H9 (cell line): ENCODE results near the gene KRTAP10-6. TPM values are rescaled to one million over a fixed set of nuclear protein-coding genes. Genes with fewer than 3 reads are reported as not detected.
"Not testable (repeated sequence)": the region's sequence is repeated elsewhere in the genome, so short reads cannot be mapped to it uniquely, and the experiment has no call there.

Experiments used
- DNase-seq: peaks from one replicate; pipeline ENCODE4 v3.0.0-alpha.2; 2017
- H2AFZ ChIP-seq: one replicate; pipeline ENCODE4 v1.6.1; 2013; ENCODE audit warnings: mild to moderate bottlenecking, low read length, control low read depth, moderate library complexity
- H2AK5ac ChIP-seq: 2 replicates; pipeline ENCODE4 v1.6.1; 2013; ENCODE audit warnings: low read length, control low read depth, mixed read lengths; ENCODE audit not compliant: insufficient read length
- H2BK120ac ChIP-seq: one replicate; pipeline ENCODE4 v1.6.1; 2013; ENCODE audit warnings: low read depth, mild to moderate bottlenecking, low read length, control low read depth, inconsistent platforms; ENCODE audit not compliant: poor library complexity, severe bottlenecking
- H2BK12ac ChIP-seq: 2 replicates; pipeline ENCODE4 v1.6.1; 2013; ENCODE audit warnings: low read length, control low read depth, mixed read lengths, low read depth; ENCODE audit not compliant: insufficient read length
- H2BK15ac ChIP-seq: 2 replicates; pipeline ENCODE4 v1.6.1; 2013; ENCODE audit warnings: low read depth, low read length, control low read depth
- H2BK20ac ChIP-seq: one replicate; pipeline ENCODE4 v1.6.1; 2013; ENCODE audit warnings: low read depth, mild to moderate bottlenecking, low read length, control low read depth, inconsistent platforms; ENCODE audit not compliant: poor library complexity, severe bottlenecking
- H2BK5ac ChIP-seq: 2 replicates; pipeline ENCODE4 v1.6.1; 2013; ENCODE audit warnings: low read length, control low read depth, mixed read lengths; ENCODE audit not compliant: insufficient read length
- H3K14ac ChIP-seq: 2 replicates; pipeline ENCODE4 v1.6.1; 2013; ENCODE audit warnings: low read length, control low read depth; ENCODE audit not compliant: insufficient read depth
- H3K18ac ChIP-seq: 2 replicates; pipeline ENCODE4 v1.6.1; 2013; ENCODE audit warnings: low read depth, mild to moderate bottlenecking, mixed read lengths, low read length, control low read depth; ENCODE audit not compliant: insufficient read length
- H3K23ac ChIP-seq: 2 replicates; pipeline ENCODE4 v1.6.1; 2013; ENCODE audit warnings: low read length, control low read depth, mixed read lengths, low read depth; ENCODE audit not compliant: insufficient read length
- H3K23me2 ChIP-seq: 2 replicates; pipeline ENCODE4 v1.6.1; 2013; ENCODE audit warnings: low read depth, mild to moderate bottlenecking, mixed read lengths, low read length, control low read depth; ENCODE audit not compliant: insufficient read length, poor library complexity, severe bottlenecking
- H3K27ac ChIP-seq: 2 replicates; pipeline ENCODE4 v1.5.1; 2013; ENCODE audit warnings: low read length, control low read depth, mixed read lengths, low read depth; ENCODE audit not compliant: insufficient read length
- H3K27me3 ChIP-seq: 2 replicates; pipeline ENCODE4 v1.6.1; 2013; ENCODE audit warnings: low read length, control low read depth, inconsistent platforms; ENCODE audit not compliant: insufficient read depth
- H3K4ac ChIP-seq: 2 replicates; pipeline ENCODE4 v1.6.1; 2013; ENCODE audit warnings: low read depth, mild to moderate bottlenecking, control low read depth, inconsistent platforms, low read length, moderate library complexity
- H3K4me1 ChIP-seq: 2 replicates; pipeline ENCODE4 v1.6.1; 2013; ENCODE audit warnings: low read length, control low read depth, inconsistent platforms; ENCODE audit not compliant: insufficient read depth
- H3K4me2 ChIP-seq: 2 replicates; pipeline ENCODE4 v1.6.1; 2013; ENCODE audit warnings: low read length, control low read depth, mixed read lengths; ENCODE audit not compliant: insufficient read length, insufficient read depth
- H3K56ac ChIP-seq: 2 replicates; pipeline ENCODE4 v1.6.1; 2013; ENCODE audit warnings: low read depth, mild to moderate bottlenecking, mixed read lengths, low read length, control low read depth; ENCODE audit not compliant: insufficient read length
- H3K79me1 ChIP-seq: 2 replicates; pipeline ENCODE4 v1.6.1; 2013; ENCODE audit warnings: low read depth, mild to moderate bottlenecking, moderate library complexity, low read length, control low read depth, inconsistent platforms; ENCODE audit not compliant: insufficient read depth, poor library complexity, severe bottlenecking
- H3K79me2 ChIP-seq: 2 replicates; pipeline ENCODE4 v1.6.1; 2013; ENCODE audit warnings: low read length, control low read depth, inconsistent platforms; ENCODE audit not compliant: insufficient read depth
- H3K9ac ChIP-seq: 2 replicates; pipeline ENCODE4 v1.6.1; 2013; ENCODE audit warnings: low read length, control low read depth, mixed read lengths; ENCODE audit not compliant: insufficient read length; ENCODE audit errors: extremely low read depth
- H3K9me3 ChIP-seq: one replicate; pipeline ENCODE4 v1.6.1; 2013; ENCODE audit warnings: low read depth, low read length, inconsistent platforms; ENCODE audit not compliant: control insufficient read depth
- H3T11ph ChIP-seq: one replicate; pipeline ENCODE4 v1.6.1; 2013; ENCODE audit warnings: mild to moderate bottlenecking, low read length, control low read depth, inconsistent platforms
- H4K20me1 ChIP-seq: one replicate; pipeline ENCODE4 v1.6.1; 2013; ENCODE audit not compliant: control insufficient read depth, insufficient read length, insufficient read depth
- H4K5ac ChIP-seq: 2 replicates; pipeline ENCODE4 v1.6.1; 2013; ENCODE audit warnings: low read depth, mild to moderate bottlenecking, mixed read lengths, low read length, control low read depth; ENCODE audit not compliant: insufficient read length
- H4K8ac ChIP-seq: replicated peaks from 2 replicates; pipeline ENCODE4 v1.6.1; 2013; ENCODE audit warnings: low read length, control low read depth, mixed read lengths, low read depth; ENCODE audit not compliant: insufficient read length
- H4K91ac ChIP-seq: 2 replicates; pipeline ENCODE4 v1.6.1; 2013; ENCODE audit warnings: low read depth, mild to moderate bottlenecking, moderate library complexity, mixed read lengths, low read length, control low read depth; ENCODE audit not compliant: insufficient read length
- H3K27ac Mint-ChIP-seq, 3 experiments: 2 replicates in 2 of 3; 3 replicates in 1 of 3; pipeline ENCODE4 v1.8.0; 2020 to 2021; ENCODE audit warnings: mixed read lengths in 3 of 3, mild to moderate bottlenecking in 1 of 3, moderate library complexity in 1 of 3
- H3K27me3 Mint-ChIP-seq: 2 replicates; pipeline ENCODE4 v1.8.0; 2021; ENCODE audit warnings: low read depth, mild to moderate bottlenecking, moderate library complexity, mixed read lengths
- H3K36me3 Mint-ChIP-seq, 3 experiments: 2 replicates in 2 of 3; 3 replicates in 1 of 3; pipeline ENCODE4 v1.8.0; 2020 to 2021; ENCODE audit warnings: low read depth in 3 of 3, mixed read lengths in 3 of 3; ENCODE audit not compliant: insufficient read depth in 1 of 3
- H3K4me1 Mint-ChIP-seq, 2 experiments: 2 replicates each; pipeline ENCODE4 v1.8.0; 2020; ENCODE audit warnings: mixed read lengths in 2 of 2
- H3K4me3 Mint-ChIP-seq, 2 experiments: 2 replicates in 1 of 2; 3 replicates in 1 of 2; pipeline ENCODE4 v1.8.0; 2020 to 2021; ENCODE audit warnings: mild to moderate bottlenecking in 2 of 2, mixed read lengths in 2 of 2, moderate library complexity in 1 of 2
- H3K9me3 Mint-ChIP-seq, 2 experiments: 2 replicates in 1 of 2; 3 replicates in 1 of 2; pipeline ENCODE4 v1.8.0; 2020; ENCODE audit warnings: mild to moderate bottlenecking in 2 of 2, mixed read lengths in 2 of 2, moderate library complexity in 1 of 2
- CTCF ChIP-seq: fragments of 200-600 bp; sonication (generic); conservative IDR thresholded peaks from 3 replicates; pipeline ENCODE4 v1.8.0; 2021; ENCODE audit warnings: antibody characterized with exemption, mild to moderate bottlenecking
- WGBS: extraction: QIAGEN DNeasy Blood & Tissue Kit; methylation state at CpG from one replicate; pipeline ENCODE4 v1.1.7; 2013; ENCODE audit warnings: missing lambda C conversion rate, low lambda C conversion rate, mixed read lengths; ENCODE audit not compliant: insufficient read length; ENCODE audit errors: extremely low coverage; 5-methylcytosine and 5-hydroxymethylcytosine counted together
- total RNA-seq: library from RNA; stranded (reverse); gene quantifications from 2 replicates; pipeline ENCODE4 v1.2.1, GENCODE V29; 2021

Gene KRTAP10-6
- total RNA-seq, 1 experiment from 2014 or later: not detected

GRCh38 chr21:44581158-44581557, 11.1 kb downstream of the KRTAP10-6 start:
- Histone ChIP-seq H3K23me2 (no peaks in the 10 kb centered on the region), H2BK15ac (no peak overlapping the region), H3T11ph (no peak overlapping the region), H3K4me2 (no peak overlapping the region), H3K27ac (no peak overlapping the region), H3K79me2 (no peaks in the 10 kb centered on the region), H4K20me1 (no peaks in the 10 kb centered on the region), H2AFZ (no peak overlapping the region), H2BK5ac (no peak overlapping the region), H2BK20ac (no peak overlapping the region), H3K27me3 (no peaks in the 10 kb centered on the region), H3K9ac (no peak overlapping the region), H3K4ac (no peak overlapping the region), H2AK5ac (no peak overlapping the region), H3K9me3 (no peaks in the 10 kb centered on the region), H4K5ac (no peak overlapping the region), H3K14ac (no peak overlapping the region), H4K8ac (no peak overlapping the region), H3K56ac (no peak overlapping the region), H3K18ac (no peak overlapping the region), H2BK12ac (no peak overlapping the region), H2BK120ac (no peak overlapping the region), H3K79me1 (no peaks in the 10 kb centered on the region), H3K23ac (no peak overlapping the region), H3K4me1 (no peaks in the 10 kb centered on the region), H4K91ac (no peak overlapping the region)
- TF ChIP-seq CTCF: no peak
- no peak overlapping the region for H3K4me3 Mint-ChIP-seq
- no peak overlapping the region; a peak in 1 of 7 replicates for H3K27ac Mint-ChIP-seq
- peaks cover 11% of the 10 kb centered on the region for H3K27me3 Mint-ChIP-seq
- no peak for DNase-seq
- peaks cover 18 to 25% of the 10 kb centered on the region in 2 experiments for H3K9me3 Mint-ChIP-seq
- peaks cover 19 to 22% of the 10 kb centered on the region in 2 experiments for H3K4me1 Mint-ChIP-seq
- no CpG with 5 or more reads among the region's 3 CpGs for WGBS
- peaks cover 0 to 28% (median 12%) of the 10 kb centered on the region in 3 experiments; a peak in 5 of 7 replicates for H3K36me3 Mint-ChIP-seq

- not testable (repeated sequence) for H4K5ac ChIP-seq, H2AFZ ChIP-seq, H4K91ac ChIP-seq, H3K4me2 ChIP-seq, H3K23ac ChIP-seq, H3K79me2 ChIP-seq, H3K18ac ChIP-seq, H3K27me3 ChIP-seq, H3K4ac ChIP-seq, H3K56ac ChIP-seq, H2AK5ac ChIP-seq, H3T11ph ChIP-seq, H3K4me1 ChIP-seq, H3K23me2 ChIP-seq, H2BK20ac ChIP-seq, H4K8ac ChIP-seq, H2BK15ac ChIP-seq, H2BK12ac ChIP-seq, H3K79me1 ChIP-seq, H4K20me1 ChIP-seq, H3K9me3 ChIP-seq, H2BK120ac ChIP-seq, H3K27ac Mint-ChIP-seq, H2BK5ac ChIP-seq, H3K27ac ChIP-seq, H3K9ac ChIP-seq
- DNase-seq: peak; percentile 29
- H3K4me3 Mint-ChIP-seq: peak within 1 kb of the TSS in 1 of 2 experiments; percentile 16; a peak in 1 of 5 replicates
- peaks cover 0 to 28% (median 12%) of the 10 kb centered on the region in 3 experiments; a peak in 5 of 7 replicates for H3K36me3 Mint-ChIP-seq
- no CpG with 5 or more reads among the region's 19 CpGs for WGBS
- peaks cover 14% of the 10 kb centered on the region for H3K27me3 Mint-ChIP-seq
- H3K14ac ChIP-seq: 0 out of 2 replicates have a peak within 1 kb of the TSS, but pooled peaks have one; percentile 46
- H3K4me1 Mint-ChIP-seq: peaks cover 13 to 25% of the 10 kb centered on the region in 2 experiments
- peaks cover 18 to 28% of the 10 kb centered on the region in 2 experiments for H3K9me3 Mint-ChIP-seq
Measured at GRCh38 chr21:44580231-44580821, 12.0 kb downstream of the KRTAP10-6 start, which contains the start of gene KRTAP10-5. TSS of gene KRTAP10-5 (minus strand) at chr21:44580604. CDS start at chr21:44580578, 26 bp downstream.
